ENCODE data around the gene DAGLB.

DNA sequence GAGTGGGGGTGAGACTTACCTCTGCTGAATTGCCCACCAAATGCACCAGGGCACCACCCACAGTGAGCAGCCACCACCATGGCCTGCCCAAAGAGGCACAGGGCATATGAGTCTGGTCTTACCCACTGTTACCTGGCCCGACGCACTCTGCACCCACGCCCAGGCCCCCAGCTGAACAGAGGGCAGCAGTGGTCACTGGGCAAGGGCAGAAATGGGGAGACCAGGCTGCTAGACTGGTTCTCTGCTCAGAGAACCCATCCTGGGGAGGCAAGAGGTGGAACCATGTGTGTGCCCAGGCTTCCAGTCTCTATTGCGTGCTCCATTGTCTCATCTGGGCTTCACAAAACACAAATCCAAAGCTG, 39.4 kb upstream of the DAGLB start:
- no peak for TF ChIP-seq SUZ12 (IDR thresholded peaks at IDR 0.05)
- TF ChIP-seq SP1 (IDR thresholded peaks at IDR 0.05) = no peak
- TF ChIP-seq FOXK2 (IDR thresholded peaks at IDR 0.05) = no peak
- no peak for TF ChIP-seq FOXA1 (IDR thresholded peaks at IDR 0.05)
- TF ChIP-seq, protein P1, sequence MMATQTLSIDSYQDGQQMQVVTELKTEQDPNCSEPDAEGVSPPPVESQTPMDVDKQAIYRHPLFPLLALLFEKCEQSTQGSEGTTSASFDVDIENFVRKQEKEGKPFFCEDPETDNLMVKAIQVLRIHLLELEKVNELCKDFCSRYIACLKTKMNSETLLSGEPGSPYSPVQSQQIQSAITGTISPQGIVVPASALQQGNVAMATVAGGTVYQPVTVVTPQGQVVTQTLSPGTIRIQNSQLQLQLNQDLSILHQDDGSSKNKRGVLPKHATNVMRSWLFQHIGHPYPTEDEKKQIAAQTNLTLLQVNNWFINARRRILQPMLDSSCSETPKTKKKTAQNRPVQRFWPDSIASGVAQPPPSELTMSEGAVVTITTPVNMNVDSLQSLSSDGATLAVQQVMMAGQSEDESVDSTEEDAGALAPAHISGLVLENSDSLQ (IDR thresholded peaks at IDR 0.05) = no peak

All from HEK293T (cell line).